WERI-Rb-1 (cell line): ENCODE measurements around the gene GPR176.

Experiments
- DNase-seq: peaks from one replicate; pipeline ENCODE4 v3.0.0-alpha.2; 2020
- H3K27ac ChIP-seq: fragments of 250-450 bp; sonication (Bioruptor Pico); 2 replicates; pipeline ENCODE4 v1.5.1; 2020; ENCODE audit warnings: mild to moderate bottlenecking, moderate library complexity
- H3K27me3 ChIP-seq: fragments of 250-450 bp; sonication (Bioruptor Pico); 2 replicates; pipeline ENCODE4 v1.5.1; 2021; ENCODE audit warnings: mild to moderate bottlenecking, low read depth, moderate library complexity; ENCODE audit not compliant: insufficient read depth, severe bottlenecking
- H3K36me3 ChIP-seq: fragments of 250-450 bp; sonication (Bioruptor Pico); 2 replicates; pipeline ENCODE4 v1.5.1; 2020; ENCODE audit warnings: mild to moderate bottlenecking, moderate library complexity
- H3K4me3 ChIP-seq: 2 replicates; pipeline ENCODE4 v1.5.1; 2011; ENCODE audit warnings: low read depth, mild to moderate bottlenecking, control low read depth, low read length
- H3K9me3 ChIP-seq: fragments of 250-450 bp; sonication (Bioruptor Pico); 2 replicates; pipeline ENCODE4 v1.5.1; 2021; ENCODE audit warnings: mild to moderate bottlenecking, moderate library complexity; ENCODE audit not compliant: severe bottlenecking
- CTCF ChIP-seq: IDR thresholded peaks from 2 replicates; pipeline ENCODE4 v1.5.1; 2011; ENCODE audit warnings: low read depth, mild to moderate bottlenecking, control low read depth, inconsistent platforms, low read length

The GPR176 gene

GRCh38 chr15:39785841-39786240 lies 134.2 kb downstream of the GPR176 start:
- H3K27me3 ChIP-seq, result no peaks in the 10 kb centered on the region
- H3K36me3 ChIP-seq, result no peaks in the 10 kb centered on the region
- no peak for TF ChIP-seq CTCF
- no peak for DNase-seq
- no peaks in the 10 kb centered on the region for H3K9me3 ChIP-seq
- no peak overlapping the region for H3K4me3 ChIP-seq
- H3K27ac ChIP-seq, result no peak overlapping the region

- H3K27ac ChIP-seq, result no peak overlapping the region
- H3K4me3 ChIP-seq, result no peak overlapping the region
- no peak for TF ChIP-seq CTCF
- H3K27me3 ChIP-seq, result no peaks in the 10 kb centered on the region
- H3K9me3 ChIP-seq, result no peaks in the 10 kb centered on the region
- H3K36me3 ChIP-seq, result no peaks in the 10 kb centered on the region
- no peak for DNase-seq
Observed at GRCh38 chr15:39785139-39785538, 134.9 kb downstream of the GPR176 start.

- no peak overlapping the region for H3K4me3 ChIP-seq
- no peak overlapping the region for H3K27ac ChIP-seq
- no peak for TF ChIP-seq CTCF
Observed at GRCh38 chr15:39784638-39785037, 135.4 kb downstream of the GPR176 start.

GRCh38 chr15:39784125-39784524 lies 135.9 kb downstream of the GPR176 start:
- Histone ChIP-seq H3K36me3 (no peaks in the 10 kb centered on the region), H3K9me3 (no peaks in the 10 kb centered on the region), H3K4me3 (no peak overlapping the region), H3K27me3 (no peaks in the 10 kb centered on the region), H3K27ac (no peak overlapping the region)
- DNase-seq, result no peak
- no peak for TF ChIP-seq CTCF

More at GRCh38 chr15:39784638-39785037, 135.4 kb downstream of the GPR176 start:
- Histone ChIP-seq H3K27me3 (no peaks in the 10 kb centered on the region), H3K9me3 (no peaks in the 10 kb centered on the region), H3K36me3 (no peaks in the 10 kb centered on the region)
- no peak for DNase-seq

GRCh38 chr15:39783244-39783820 lies 136.7 kb downstream of the GPR176 start:
- no peak for TF ChIP-seq CTCF
- DNase-seq, result no peak
- peak overlapping the region; percentile 53; the same call in 1 of the 2 replicates for H3K27ac ChIP-seq
- H3K36me3 ChIP-seq, result no peaks in the 10 kb centered on the region
- no peaks in the 10 kb centered on the region for H3K9me3 ChIP-seq
- no peaks in the 10 kb centered on the region for H3K27me3 ChIP-seq
- peak overlapping the region; percentile 89 for H3K4me3 ChIP-seq
